ENCODE data around the gene ZNF267.
A peak's percentile ranks its signal among the peaks of the same experiment; 100 is the strongest.

ZNF267 gene

GRCh38 chr16:31876951-31877828 lies 3.6 kb downstream of the ZNF267 start:
- ATAC-seq (ENCODE audit: insufficient read depth, low read depth): no peak
- peak overlapping the region; percentile 82 for H3K4me2 ChIP-seq (ENCODE audit: insufficient read depth, low read length)
- no peak for TF ChIP-seq EZH2 (IDR thresholded peaks at IDR 0.05; ENCODE audit: borderline replicate concordance, low read depth, low read length, severe bottlenecking)
- no peak for TF ChIP-seq CTCF (IDR thresholded peaks at IDR 0.05; ENCODE audit: borderline replicate concordance, extremely low read depth, low read length, poor library complexity, severe bottlenecking)
- peaks cover 65% of the 10 kb centered on the region for H3K36me3 ChIP-seq (ENCODE audit: insufficient read depth, low read length)
- no peaks in the 10 kb centered on the region for H3K27me3 ChIP-seq (ENCODE audit: insufficient read depth, low read length, poor library complexity)
- peaks cover 90% of the 10 kb centered on the region for H3K79me2 ChIP-seq (ENCODE audit: insufficient read depth, low read length)
- H2AFZ ChIP-seq (ENCODE audit: low read depth, low read length): no peak overlapping the region
- peaks cover 52% of the 10 kb centered on the region for H3K4me1 ChIP-seq (ENCODE audit: insufficient read depth, low read length)
- peak overlapping the region; percentile 32; the same call in 1 of the 2 replicates for H3K27ac ChIP-seq (ENCODE audit: low read length)
- H4K20me1 ChIP-seq (ENCODE audit: insufficient read depth, low read length): peaks cover 67% of the 10 kb centered on the region
- no peak for DNase-seq
- no peaks in the 10 kb centered on the region for H3K9me3 ChIP-seq (ENCODE audit: insufficient read depth, low read length, severe bottlenecking)
- H3K9ac ChIP-seq (ENCODE audit: low read depth, low read length): no peak overlapping the region
- H3K4me3 ChIP-seq (ENCODE audit: low read depth in 1 of 2, low read length in 2 of 2): peak overlapping the region in 1 of 2 experiments; percentile 24; a peak in 1 of 4 replicates

DNA sequence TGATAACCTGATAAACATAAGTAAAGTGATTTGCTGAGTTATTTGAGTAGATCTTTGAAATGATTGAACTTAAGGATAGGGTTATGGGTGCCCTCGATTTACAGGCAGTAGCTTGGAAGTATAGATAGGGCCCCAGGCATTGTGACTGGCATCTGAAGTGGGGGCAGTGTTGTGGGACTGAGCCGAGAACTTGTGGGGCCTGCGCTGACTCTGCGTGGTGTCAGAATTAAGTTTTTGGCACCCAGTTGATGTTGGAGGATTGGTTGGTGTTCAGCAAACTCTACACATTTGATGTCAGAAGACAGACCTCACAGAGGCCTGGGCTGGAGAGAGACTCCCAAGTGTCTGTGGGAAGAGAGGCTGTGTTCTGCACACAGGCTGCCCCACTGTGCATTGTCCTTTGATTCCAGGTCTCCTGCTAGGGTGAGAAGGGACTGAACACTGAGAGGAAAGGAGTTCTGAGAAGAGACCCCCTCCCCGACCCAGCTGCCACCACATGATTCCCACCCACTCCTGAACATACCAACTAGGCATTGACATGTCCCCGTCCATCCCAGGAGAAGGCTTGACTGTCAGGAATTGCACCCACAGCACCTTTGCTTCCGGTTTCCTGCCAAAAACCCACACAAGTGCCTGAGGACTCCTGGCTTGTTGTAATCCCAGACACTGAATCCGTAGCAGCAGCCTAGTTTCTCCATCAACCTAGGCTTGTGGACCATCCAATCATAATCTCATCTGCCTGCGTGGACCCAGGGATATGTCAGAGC lies 4.5 kb downstream of the ZNF267 start:
- peaks cover 97% of the 10 kb centered on the region for H3K79me2 ChIP-seq (ENCODE audit: insufficient read depth, low read length)
- ATAC-seq (ENCODE audit: insufficient read depth, low read depth): no peak
- TF ChIP-seq EZH2 (IDR thresholded peaks at IDR 0.05; ENCODE audit: borderline replicate concordance, low read depth, low read length, severe bottlenecking) (no peak), CTCF (IDR thresholded peaks at IDR 0.05; ENCODE audit: borderline replicate concordance, extremely low read depth, low read length, poor library complexity, severe bottlenecking) (no peak)
- H3K4me2 ChIP-seq (ENCODE audit: insufficient read depth, low read length): peak overlapping the region; percentile 82
- H3K27me3 ChIP-seq (ENCODE audit: insufficient read depth, low read length, poor library complexity): no peaks in the 10 kb centered on the region
- H4K20me1 ChIP-seq (ENCODE audit: insufficient read depth, low read length): peaks cover 74% of the 10 kb centered on the region
- peaks cover 72% of the 10 kb centered on the region for H3K36me3 ChIP-seq (ENCODE audit: insufficient read depth, low read length)
- H3K9me3 ChIP-seq (ENCODE audit: insufficient read depth, low read length, severe bottlenecking): no peaks in the 10 kb centered on the region
- no peak overlapping the region for H3K4me3 ChIP-seq (ENCODE audit: low read depth in 1 of 2, low read length in 2 of 2)
- peaks cover 49% of the 10 kb centered on the region for H3K4me1 ChIP-seq (ENCODE audit: insufficient read depth, low read length)
- no peak overlapping the region for H3K9ac ChIP-seq (ENCODE audit: low read depth, low read length)
- DNase-seq: no peak
- peak overlapping the region; percentile 24; the same call in 1 of the 2 replicates for H3K27ac ChIP-seq (ENCODE audit: low read length)
- H2AFZ ChIP-seq (ENCODE audit: low read depth, low read length): no peak overlapping the region

DNA sequence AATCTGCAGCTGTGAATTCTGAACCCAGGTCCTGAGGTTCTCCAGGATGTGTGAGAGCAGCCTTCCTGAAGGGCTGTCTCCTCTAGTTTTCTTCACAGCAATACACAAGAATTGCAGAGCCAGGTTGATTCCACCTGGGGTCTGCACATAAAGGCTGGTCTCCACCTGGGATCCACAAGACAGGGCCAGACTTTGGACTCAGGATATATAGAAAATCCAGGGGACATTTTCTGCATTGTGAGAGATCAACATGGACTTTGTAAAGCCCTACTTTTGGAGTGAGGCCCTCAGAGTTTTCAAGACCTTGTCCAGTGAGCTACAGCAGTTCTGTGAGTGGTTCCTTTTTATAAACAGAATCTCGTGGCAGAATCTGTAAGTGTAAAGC lies 6.3 kb downstream of the ZNF267 start:
- H3K9me3 ChIP-seq (ENCODE audit: insufficient read depth, low read length, severe bottlenecking): no peaks in the 10 kb centered on the region
- H3K4me2 ChIP-seq (ENCODE audit: insufficient read depth, low read length): no peak overlapping the region
- no peak overlapping the region for H3K9ac ChIP-seq (ENCODE audit: low read depth, low read length)
- no peak for TF ChIP-seq CTCF (IDR thresholded peaks at IDR 0.05; ENCODE audit: borderline replicate concordance, extremely low read depth, low read length, poor library complexity, severe bottlenecking)
- no peak for TF ChIP-seq EZH2 (IDR thresholded peaks at IDR 0.05; ENCODE audit: borderline replicate concordance, low read depth, low read length, severe bottlenecking)
- DNase-seq (no peak), ATAC-seq (ENCODE audit: insufficient read depth, low read depth) (no peak)
- peaks cover 69% of the 10 kb centered on the region for H4K20me1 ChIP-seq (ENCODE audit: insufficient read depth, low read length)
- no peaks in the 10 kb centered on the region for H3K27me3 ChIP-seq (ENCODE audit: insufficient read depth, low read length, poor library complexity)
- H3K27ac ChIP-seq (ENCODE audit: low read length): no peak overlapping the region
- peaks cover 39% of the 10 kb centered on the region for H3K4me1 ChIP-seq (ENCODE audit: insufficient read depth, low read length)
- no peak overlapping the region for H2AFZ ChIP-seq (ENCODE audit: low read depth, low read length)
- H3K36me3 ChIP-seq (ENCODE audit: insufficient read depth, low read length): peaks cover 81% of the 10 kb centered on the region
- H3K4me3 ChIP-seq (ENCODE audit: low read depth in 1 of 2, low read length in 2 of 2): no peak overlapping the region
- H3K79me2 ChIP-seq (ENCODE audit: insufficient read depth, low read length): peaks cover 99% of the 10 kb centered on the region
